Activated naive CD4-positive, alpha-beta T cell treated with Interleukin-2 at 50 U/mL for 16 hours (primary cell): ENCODE measurements around the gene ANKRD33B.

Experiments
- DNase-seq: peaks from one replicate; pipeline ENCODE4 v3.0.0-alpha.2; 2020

Gene ANKRD33B

GRCh38 chr5:10580531-10581423 is 16.9 kb downstream of the ANKRD33B start:
- DNase-seq = no peak

GRCh38 chr5:10581424-10581748 is 17.5 kb downstream of the ANKRD33B start:
- no peak for DNase-seq

GRCh38 chr5:10581867-10582511 is 18.1 kb downstream of the ANKRD33B start:
- DNase-seq = no peak

GRCh38 chr5:10582512-10582897 is 18.6 kb downstream of the ANKRD33B start:
- no peak for DNase-seq

- no peak for DNase-seq
Measured at GRCh38 chr5:10583663-10584572, 20.0 kb downstream of the ANKRD33B start.

- DNase-seq = no peak
Measured at GRCh38 chr5:10584714-10585517, 21.0 kb downstream of the ANKRD33B start.

- DNase-seq = no peak
Measured at GRCh38 chr5:10585518-10585915, 21.6 kb downstream of the ANKRD33B start.

- peak; percentile 23 for DNase-seq
Measured at GRCh38 chr5:10586008-10586407, 22.1 kb downstream of the ANKRD33B start.

GRCh38 chr5:10586555-10586954 is 22.7 kb downstream of the ANKRD33B start:
- DNase-seq = no peak

GRCh38 chr5:10588109-10588775 is 24.4 kb downstream of the ANKRD33B start:
- no peak for DNase-seq

GRCh38 chr5:10588779-10589447 is 25.0 kb downstream of the ANKRD33B start:
- DNase-seq = no peak

- no peak for DNase-seq
Measured at GRCh38 chr5:10590226-10590999, 26.5 kb downstream of the ANKRD33B start.

GRCh38 chr5:10591159-10591558 is 27.3 kb downstream of the ANKRD33B start:
- DNase-seq = no peak

GRCh38 chr5:10591966-10592365 is 28.1 kb downstream of the ANKRD33B start:
- DNase-seq = no peak

GRCh38 chr5:10592601-10593000 is 28.7 kb downstream of the ANKRD33B start:
- DNase-seq = no peak

- no peak for DNase-seq
Measured at GRCh38 chr5:10593531-10594181, 29.8 kb downstream of the ANKRD33B start.

GRCh38 chr5:10594591-10595210 is 30.8 kb downstream of the ANKRD33B start:
- no peak for DNase-seq

GRCh38 chr5:10595293-10595671 is 31.4 kb downstream of the ANKRD33B start:
- no peak for DNase-seq

GRCh38 chr5:10595672-10596309 is 31.9 kb downstream of the ANKRD33B start:
- DNase-seq = peak; percentile 55
